Spleen (tissue), 7 donors: ENCODE measurements around the gene SMOC2.

Experiments
- CTCF ChIP-seq, 11 experiments: fragments of 200-600 bp in 7 of 11; fragments of 450-650 bp in 4 of 11; sonication (generic) in 4 of 11; IDR thresholded peaks in 8 of 11; conservative IDR thresholded peaks in 3 of 11; 1 replicate in 7 of 11; 2 replicates in 4 of 11; pipeline versions ENCODE4 v1.4.0 to v1.8.0; 2016 to 2021; ENCODE audit warnings: antibody characterized with exemption in 11 of 11, inconsistent platforms in 4 of 11, mild to moderate bottlenecking in 1 of 11
- POLR2A ChIP-seq, 3 donors: fragments of 450-650 bp; IDR thresholded peaks; one replicate each; pipeline ENCODE4 v1.5.1; 2017; ENCODE audit warnings: antibody characterized with exemption in 3 of 3, mild to moderate bottlenecking in 1 of 3
- donor health status: DM: no; HTN: no; CAD: no; lungs with moderate emphysema.
- donor health status: DM: no; HTN: no; CAD: no.
- donor health status: DM: no; HTN: no; CAD: no.

- TF ChIP-seq CTCF (IDR thresholded peaks at IDR 0.05 in 8 of 11, conservative IDR thresholded peaks at IDR 0.05 in 3 of 11) = no peak
- no peak for TF ChIP-seq POLR2A (IDR thresholded peaks at IDR 0.05)
Observed at GRCh38 chr6:168498161-168498843, 57.3 kb downstream of the SMOC2 start.
